ENCODE data around the gene KLHL2. TPM values are rescaled to one million over a fixed set of nuclear protein-coding genes. Genes with fewer than 3 reads are reported as not detected.
"Not testable (repeated sequence)": the region's sequence is repeated elsewhere in the genome, so short reads cannot be mapped to it uniquely, and the experiment has no call there.

Gene KLHL2
- total and polyA plus RNA-seq, 2 experiments from 2014 or later, result 8.2 to 21.3 TPM

DNA sequence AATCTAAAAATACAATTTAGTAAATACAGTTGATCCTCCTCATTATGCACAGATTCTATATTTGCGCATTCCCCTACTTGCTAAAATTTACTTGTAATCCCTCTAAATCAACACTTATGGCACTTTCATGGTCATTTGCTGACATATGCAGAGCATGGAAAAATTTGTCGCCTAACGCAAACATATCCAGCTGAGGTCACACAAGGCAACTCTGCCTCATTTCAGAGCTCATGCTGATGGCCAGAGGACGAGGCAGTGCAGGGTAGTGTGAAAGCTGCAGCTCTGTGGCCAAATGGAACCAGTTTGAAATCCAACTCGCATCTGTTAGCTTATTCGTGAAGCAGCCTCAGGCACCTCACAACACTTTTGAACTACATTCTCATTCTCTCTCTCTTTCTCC lies 39.7 kb upstream of the KLHL2 start:
- H3K4me3 ChIP-seq, result no peak overlapping the region
- no peaks in the 10 kb centered on the region for H3K4me1 ChIP-seq (ENCODE audit: insufficient read depth)
- H3K9me2 ChIP-seq (replicated peaks; ENCODE audit: insufficient read depth), result no peaks in the 10 kb centered on the region
- no peak for DNase-seq (ENCODE audit: low spot score)
- no peak for TF ChIP-seq CTCF (IDR thresholded peaks at IDR 0.05; ENCODE audit: poor library complexity)
- TF ChIP-seq EZH2 (IDR thresholded peaks at IDR 0.05; ENCODE audit: borderline replicate concordance), result no peak
- no peak for TF ChIP-seq EZH2phosphoT487 (IDR thresholded peaks at IDR 0.05; ENCODE audit: low read depth, severe bottlenecking, unreplicated experiment)
- H4K20me1 ChIP-seq (ENCODE audit: insufficient read depth, poor library complexity, severe bottlenecking), result no peaks in the 10 kb centered on the region
- no peaks in the 10 kb centered on the region for H3K27me3 ChIP-seq
- no peaks in the 10 kb centered on the region for H3K9me3 ChIP-seq (ENCODE audit: low read depth)
- H3K79me2 ChIP-seq, result no peaks in the 10 kb centered on the region
- 84% methylated on average over 6 of the region's 6 CpGs for WGBS (ENCODE audit: low lambda C conversion rate, missing lambda C conversion rate)
- H3K27ac ChIP-seq, result no peak overlapping the region
- H3K4me2 ChIP-seq, result no peak overlapping the region
- no peak overlapping the region for H2AFZ ChIP-seq
- no peaks in the 10 kb centered on the region for H3K36me3 ChIP-seq (replicated peaks; ENCODE audit: insufficient read depth, low read depth)

DNA sequence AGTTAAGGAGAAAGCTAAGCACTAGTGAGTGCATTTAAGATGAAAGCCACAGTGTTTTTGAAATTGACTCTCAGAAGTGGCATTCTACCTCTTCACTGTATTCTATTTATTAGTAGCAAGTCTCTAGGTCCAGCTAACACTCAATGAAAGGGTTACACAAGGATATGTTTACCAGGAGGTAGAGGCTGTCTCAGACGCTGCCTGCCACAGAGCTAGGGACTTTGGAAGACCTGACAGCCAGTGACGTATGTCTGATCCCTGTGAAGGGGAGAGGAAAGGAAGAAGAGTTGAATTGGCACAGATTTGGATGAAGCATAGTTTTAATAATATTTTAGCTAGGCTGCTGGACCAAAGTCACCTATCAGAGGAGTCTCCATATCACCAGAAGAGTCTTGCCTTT lies 36.5 kb upstream of the KLHL2 start:
- WGBS (ENCODE audit: low lambda C conversion rate, missing lambda C conversion rate), result 40% methylated on average over 2 of the region's 2 CpGs
- Histone ChIP-seq H2AFZ (no peak overlapping the region), H3K4me2 (no peak overlapping the region), H4K20me1 (ENCODE audit: insufficient read depth, poor library complexity, severe bottlenecking) (no peaks in the 10 kb centered on the region), H3K27ac (no peak overlapping the region), H3K4me1 (ENCODE audit: insufficient read depth) (no peaks in the 10 kb centered on the region), H3K79me2 (no peaks in the 10 kb centered on the region), H3K9me2 (replicated peaks; ENCODE audit: insufficient read depth) (no peaks in the 10 kb centered on the region), H3K4me3 (no peak overlapping the region), H3K9me3 (ENCODE audit: low read depth) (peaks cover 3% of the 10 kb centered on the region), H3K27me3 (no peaks in the 10 kb centered on the region), H3K36me3 (replicated peaks; ENCODE audit: insufficient read depth, low read depth) (no peaks in the 10 kb centered on the region)
- no peak for DNase-seq (ENCODE audit: low spot score)
- no peak for TF ChIP-seq EZH2phosphoT487 (IDR thresholded peaks at IDR 0.05; ENCODE audit: low read depth, severe bottlenecking, unreplicated experiment)
- no peak for TF ChIP-seq CTCF (IDR thresholded peaks at IDR 0.05; ENCODE audit: poor library complexity)
- no peak for TF ChIP-seq EZH2 (IDR thresholded peaks at IDR 0.05; ENCODE audit: borderline replicate concordance)

- not testable (repeated sequence) for H3K79me2 ChIP-seq; H3K27ac ChIP-seq; H4K20me1 ChIP-seq (ENCODE audit: insufficient read depth, poor library complexity, severe bottlenecking); H2AFZ ChIP-seq; H3K4me2 ChIP-seq; H3K36me3 ChIP-seq (replicated peaks; ENCODE audit: insufficient read depth, low read depth); H3K4me1 ChIP-seq (ENCODE audit: insufficient read depth); H3K9me2 ChIP-seq (replicated peaks; ENCODE audit: insufficient read depth); H3K9me3 ChIP-seq (ENCODE audit: low read depth); H3K27me3 ChIP-seq; H3K4me3 ChIP-seq; DNase-seq (ENCODE audit: low spot score)
- 91% methylated on average over 3 of the region's 3 CpGs for WGBS (ENCODE audit: low lambda C conversion rate, missing lambda C conversion rate)
These were observed 31.9 kb upstream of the KLHL2 start for GRCh38 chr4:165175470-165175869.

DNA sequence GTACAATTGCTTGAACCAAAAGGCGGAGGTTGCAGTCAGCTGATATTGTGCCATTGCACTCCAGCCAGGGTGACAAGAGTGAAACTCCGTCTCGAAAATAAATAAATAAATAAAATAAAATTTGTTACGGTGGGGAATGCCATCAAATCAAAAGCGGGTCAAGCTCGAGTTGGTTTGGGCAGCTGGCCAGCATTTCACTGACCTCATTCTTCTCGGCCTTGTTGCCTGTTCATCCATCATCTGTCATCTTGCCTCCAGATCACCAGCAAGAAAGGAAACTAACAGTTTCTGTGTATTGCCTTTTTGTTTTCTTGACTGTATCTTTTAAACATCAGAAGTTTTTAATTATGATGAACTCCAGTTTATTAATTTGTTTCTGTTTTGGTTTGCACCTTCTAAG lies 31.5 kb upstream of the KLHL2 start:
- Histone ChIP-seq H2AFZ (no peak overlapping the region), H3K9me3 (ENCODE audit: low read depth) (peaks cover 3% of the 10 kb centered on the region), H3K4me3 (no peak overlapping the region), H3K79me2 (no peaks in the 10 kb centered on the region), H3K27me3 (no peaks in the 10 kb centered on the region), H3K4me2 (no peak overlapping the region), H3K4me1 (ENCODE audit: insufficient read depth) (no peaks in the 10 kb centered on the region), H3K9me2 (replicated peaks; ENCODE audit: insufficient read depth) (no peaks in the 10 kb centered on the region), H3K27ac (no peak overlapping the region), H3K36me3 (replicated peaks; ENCODE audit: insufficient read depth, low read depth) (no peaks in the 10 kb centered on the region), H4K20me1 (ENCODE audit: insufficient read depth, poor library complexity, severe bottlenecking) (no peaks in the 10 kb centered on the region)
- WGBS (ENCODE audit: low lambda C conversion rate, missing lambda C conversion rate), result 94% methylated on average over 7 of the region's 7 CpGs
- TF ChIP-seq EZH2phosphoT487 (IDR thresholded peaks at IDR 0.05; ENCODE audit: low read depth, severe bottlenecking, unreplicated experiment) (no peak), CTCF (IDR thresholded peaks at IDR 0.05; ENCODE audit: poor library complexity) (no peak), EZH2 (IDR thresholded peaks at IDR 0.05; ENCODE audit: borderline replicate concordance) (no peak)
- DNase-seq (ENCODE audit: low spot score), result no peak
